ENCODE measurements around the gene VCL.

- no peak for TF ChIP-seq CTCF (IDR thresholded peaks at IDR 0.05; ENCODE audit: poor library complexity, severe bottlenecking)
- no peak for TF ChIP-seq POLR2AphosphoS5 (IDR thresholded peaks at IDR 0.05)
- no peak for TF ChIP-seq RAD21 (conservative IDR thresholded peaks at IDR 0.05)
- TF ChIP-seq SMC3 (conservative IDR thresholded peaks at IDR 0.05; ENCODE audit: poor library complexity), result no peak
- TF ChIP-seq EZH2 (IDR thresholded peaks at IDR 0.05; ENCODE audit: borderline replicate concordance, insufficient read depth, low read length, poor library complexity, severe bottlenecking), result no peak
- no peak for TF ChIP-seq TAF1 (IDR thresholded peaks at IDR 0.05; ENCODE audit: low read depth)
- TF ChIP-seq EP300 (conservative IDR thresholded peaks at IDR 0.05; ENCODE audit: poor library complexity, severe bottlenecking), result no peak
Measured at GRCh38 chr10:74039561-74040145, 41.7 kb downstream of the VCL start.
